HepG2 (cell line): ENCODE results near the gene P4HB. TPM values are rescaled to one million over a fixed set of nuclear protein-coding genes. Genes with fewer than 3 reads are reported as not detected.

Experiments
- ATF1 ChIP-seq: IDR thresholded peaks from 2 replicates; pipeline ENCODE4 v1.6.1; 2016; ENCODE audit warnings: mild to moderate bottlenecking, control low read depth
- FOSL1 ChIP-seq: sonication (generic); formaldehyde crosslinking; IDR thresholded peaks from 2 replicates; pipeline ENCODE4 v1.9.0; 2021; ENCODE audit warnings: missing genetic modification reagents, borderline replicate concordance
- MEIS2 ChIP-seq: sonication (generic); formaldehyde crosslinking; IDR thresholded peaks from 2 replicates; pipeline ENCODE4 v1.9.0; 2021; ENCODE audit warnings: mild to moderate bottlenecking, missing genetic modification reagents
- MXI1 ChIP-seq: IDR thresholded peaks from 3 replicates; pipeline ENCODE4 v1.6.1; 2012; ENCODE audit warnings: low read depth, low read length, inconsistent platforms, borderline replicate concordance
- RARA ChIP-seq: IDR thresholded peaks from 2 replicates; pipeline ENCODE4 v1.6.1; 2016; ENCODE audit warnings: missing genetic modification reagents, missing compliant biosample characterization
- TCF7 ChIP-seq: sonication (generic); IDR thresholded peaks from 2 replicates; pipeline ENCODE4 v1.6.1; 2016; ENCODE audit warnings: antibody characterized with exemption, low read depth
- TEAD3 ChIP-seq: optimal IDR thresholded peaks from 2 replicates; pipeline ENCODE3; 2016; ENCODE audit warnings: borderline replicate concordance
- ZKSCAN8 ChIP-seq: IDR thresholded peaks from 2 replicates; pipeline ENCODE4 v1.6.1; 2016; ENCODE audit warnings: borderline replicate concordance, missing genetic modification reagents, missing compliant biosample characterization
- ZMYM4 ChIP-seq: sonication (generic); formaldehyde crosslinking; IDR thresholded peaks from 2 replicates; pipeline ENCODE4 v1.8.1; 2023; ENCODE audit warnings: mild to moderate bottlenecking, missing genetic modification reagents
- ZNF10 ChIP-seq: sonication (generic); formaldehyde crosslinking; IDR thresholded peaks from 2 replicates; pipeline ENCODE4 v1.4.0; 2020; ENCODE audit warnings: mild to moderate bottlenecking, low read depth, missing genetic modification reagents, borderline replicate concordance
- ZNF225 ChIP-seq: sonication (generic); formaldehyde crosslinking; IDR thresholded peaks from 2 replicates; pipeline ENCODE4 v1.4.0; 2020; ENCODE audit warnings: mild to moderate bottlenecking, missing genetic modification reagents
- ZNF253 ChIP-seq: sonication (generic); formaldehyde crosslinking; IDR thresholded peaks from 2 replicates; pipeline ENCODE4 v1.8.0; 2022; ENCODE audit warnings: mild to moderate bottlenecking, missing genetic modification reagents, borderline replicate concordance
- ZNF468 ChIP-seq: sonication (generic); formaldehyde crosslinking; IDR thresholded peaks from 2 replicates; pipeline ENCODE4 v1.8.0; 2022; ENCODE audit warnings: mild to moderate bottlenecking, moderate library complexity, missing genetic modification reagents
- ZNF501 ChIP-seq: sonication (generic); formaldehyde crosslinking; IDR thresholded peaks from 2 replicates; pipeline ENCODE4 v1.5.1; 2020; ENCODE audit warnings: mild to moderate bottlenecking, moderate library complexity, missing genetic modification reagents
- ZSCAN25 ChIP-seq: sonication (generic); formaldehyde crosslinking; IDR thresholded peaks from 2 replicates; pipeline ENCODE4 v1.8.0; 2022; ENCODE audit warnings: mild to moderate bottlenecking, missing genetic modification reagents
- polyA plus RNA-seq, 8 experiments: library from polyadenylated mRNA; depleted of rRNA in 3 of 8; stranded (reverse) in 7 of 8; unstranded in 1 of 8; fragments of >200 nt; fragmentation: Illumina TruSeq in 4 of 8; extraction: Trizol in 4 of 8; gene quantifications; 2 replicates each; pipeline versions ENCODE4 v1.2.1 to v1.2.3, GENCODE V29; 2011 to 2016; ENCODE audit warnings: low read depth in 4 of 8, missing spikeins in 1 of 8, mixed read lengths in 1 of 8; ENCODE audit not compliant: insufficient read depth in 1 of 8
- total RNA-seq, 5 experiments: library from RNA; depleted of rRNA; stranded (reverse); fragments of >200 nt; fragmentation: Illumina TruSeq; extraction: Trizol; gene quantifications; 2 replicates each; pipeline ENCODE4 v1.2.3, GENCODE V29; 2016; ENCODE audit warnings: low read depth in 1 of 5
- TF ChIP-seq, protein P1 (sequence below): sonication (generic); formaldehyde crosslinking; IDR thresholded peaks from 2 replicates; pipeline ENCODE4 v1.4.0; 2020; ENCODE audit warnings: missing genetic modification reagents
- TF ChIP-seq, protein P2 (sequence below): sonication (generic); formaldehyde crosslinking; IDR thresholded peaks from 2 replicates; pipeline ENCODE4 v1.4.0; 2020; ENCODE audit warnings: missing genetic modification reagents, borderline replicate concordance
- TF ChIP-seq, protein P3 (sequence below): sonication (generic); formaldehyde crosslinking; IDR thresholded peaks from 2 replicates; pipeline ENCODE4 v1.4.0; 2020; ENCODE audit warnings: mild to moderate bottlenecking, low read depth, missing genetic modification reagents
- TF ChIP-seq, protein P4 (sequence below): sonication (generic); formaldehyde crosslinking; conservative IDR thresholded peaks from 2 replicates; pipeline ENCODE4 v1.5.0; 2020; ENCODE audit warnings: missing genetic modification reagents
- TF ChIP-seq, protein P5 (sequence below): sonication (generic); formaldehyde crosslinking; IDR thresholded peaks from 2 replicates; pipeline ENCODE4 v1.5.0; 2020; ENCODE audit warnings: mild to moderate bottlenecking, missing genetic modification reagents

P4HB gene
- total and polyA plus RNA-seq, 2 of the 13 experiments (the other 11 are each of a cell fraction or from before 2014, with no cell fraction given): 185 to 782 TPM

DNA sequence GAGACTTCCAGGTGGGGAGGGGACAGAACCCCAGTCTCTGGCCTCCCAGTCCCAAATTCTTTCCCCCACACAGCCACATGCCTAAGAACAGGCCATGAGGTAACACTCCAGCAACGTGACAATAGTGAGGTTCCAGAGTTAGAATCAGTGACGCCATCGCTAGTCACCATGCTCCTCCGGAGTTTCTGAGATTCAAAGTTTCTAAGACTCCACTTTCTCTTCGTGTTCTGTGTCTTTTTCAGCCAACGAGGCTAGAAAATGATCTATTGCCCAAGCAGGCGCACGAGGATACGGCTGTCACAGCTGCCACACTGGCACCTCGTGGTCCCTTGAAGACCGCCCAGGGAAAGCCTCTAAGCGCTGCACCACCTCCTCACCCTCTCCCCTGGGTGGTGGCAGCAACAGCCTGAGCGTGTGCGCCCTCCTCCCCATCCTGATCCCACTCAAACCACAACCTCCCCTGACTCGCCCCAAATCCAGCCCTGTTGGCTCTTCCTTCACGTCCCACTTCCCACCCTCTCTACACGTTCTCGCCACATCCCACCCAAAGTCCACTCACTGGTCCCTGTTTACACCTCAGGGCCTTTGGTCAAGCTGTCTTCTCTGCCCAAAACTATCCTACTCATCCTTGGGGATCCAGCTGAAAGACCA, 28.3 kb downstream of the P4HB start (continued):
- TF ChIP-seq RARA (no peak), ATF1 (CRISPR knock-in tag) (no peak), ZNF10 (CRISPR knock-in tag) (0 out of 2 replicates have a peak, but pooled peaks have one; percentile 62), ZNF225 (CRISPR knock-in tag) (no peak), FOSL1 (no peak), ZNF253 (0 out of 2 replicates have a peak, but pooled peaks have one; percentile 61), MXI1 (peak; percentile 70; the same call in 1 of the 3 replicates), ZMYM4 (CRISPR knock-in tag) (no peak), TCF7 (no peak), ZKSCAN8 (CRISPR knock-in tag) (no peak), TEAD3 (CRISPR knock-in tag) (no peak), ZNF468 (CRISPR knock-in tag) (no peak), MEIS2 (CRISPR knock-in tag) (no peak), ZSCAN25 (CRISPR knock-in tag) (0 out of 2 replicates have a peak, but pooled peaks have one; percentile 38), ZNF501 (CRISPR knock-in tag) (0 out of 2 replicates have a peak, but pooled peaks have one; percentile 31)
- TF ChIP-seq, protein P1, sequence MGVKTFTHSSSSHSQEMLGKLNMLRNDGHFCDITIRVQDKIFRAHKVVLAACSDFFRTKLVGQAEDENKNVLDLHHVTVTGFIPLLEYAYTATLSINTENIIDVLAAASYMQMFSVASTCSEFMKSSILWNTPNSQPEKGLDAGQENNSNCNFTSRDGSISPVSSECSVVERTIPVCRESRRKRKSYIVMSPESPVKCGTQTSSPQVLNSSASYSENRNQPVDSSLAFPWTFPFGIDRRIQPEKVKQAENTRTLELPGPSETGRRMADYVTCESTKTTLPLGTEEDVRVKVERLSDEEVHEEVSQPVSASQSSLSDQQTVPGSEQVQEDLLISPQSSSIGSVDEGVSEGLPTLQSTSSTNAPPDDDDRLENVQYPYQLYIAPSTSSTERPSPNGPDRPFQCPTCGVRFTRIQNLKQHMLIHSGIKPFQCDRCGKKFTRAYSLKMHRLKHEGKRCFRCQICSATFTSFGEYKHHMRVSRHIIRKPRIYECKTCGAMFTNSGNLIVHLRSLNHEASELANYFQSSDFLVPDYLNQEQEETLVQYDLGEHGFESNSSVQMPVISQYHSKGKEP (CRISPR knock-in tag): no peak
- TF ChIP-seq, protein P2, sequence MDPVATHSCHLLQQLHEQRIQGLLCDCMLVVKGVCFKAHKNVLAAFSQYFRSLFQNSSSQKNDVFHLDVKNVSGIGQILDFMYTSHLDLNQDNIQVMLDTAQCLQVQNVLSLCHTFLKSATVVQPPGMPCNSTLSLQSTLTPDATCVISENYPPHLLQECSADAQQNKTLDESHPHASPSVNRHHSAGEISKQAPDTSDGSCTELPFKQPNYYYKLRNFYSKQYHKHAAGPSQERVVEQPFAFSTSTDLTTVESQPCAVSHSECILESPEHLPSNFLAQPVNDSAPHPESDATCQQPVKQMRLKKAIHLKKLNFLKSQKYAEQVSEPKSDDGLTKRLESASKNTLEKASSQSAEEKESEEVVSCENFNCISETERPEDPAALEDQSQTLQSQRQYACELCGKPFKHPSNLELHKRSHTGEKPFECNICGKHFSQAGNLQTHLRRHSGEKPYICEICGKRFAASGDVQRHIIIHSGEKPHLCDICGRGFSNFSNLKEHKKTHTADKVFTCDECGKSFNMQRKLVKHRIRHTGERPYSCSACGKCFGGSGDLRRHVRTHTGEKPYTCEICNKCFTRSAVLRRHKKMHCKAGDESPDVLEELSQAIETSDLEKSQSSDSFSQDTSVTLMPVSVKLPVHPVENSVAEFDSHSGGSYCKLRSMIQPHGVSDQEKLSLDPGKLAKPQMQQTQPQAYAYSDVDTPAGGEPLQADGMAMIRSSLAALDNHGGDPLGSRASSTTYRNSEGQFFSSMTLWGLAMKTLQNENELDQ (CRISPR knock-in tag): no peak
- TF ChIP-seq, protein P3, sequence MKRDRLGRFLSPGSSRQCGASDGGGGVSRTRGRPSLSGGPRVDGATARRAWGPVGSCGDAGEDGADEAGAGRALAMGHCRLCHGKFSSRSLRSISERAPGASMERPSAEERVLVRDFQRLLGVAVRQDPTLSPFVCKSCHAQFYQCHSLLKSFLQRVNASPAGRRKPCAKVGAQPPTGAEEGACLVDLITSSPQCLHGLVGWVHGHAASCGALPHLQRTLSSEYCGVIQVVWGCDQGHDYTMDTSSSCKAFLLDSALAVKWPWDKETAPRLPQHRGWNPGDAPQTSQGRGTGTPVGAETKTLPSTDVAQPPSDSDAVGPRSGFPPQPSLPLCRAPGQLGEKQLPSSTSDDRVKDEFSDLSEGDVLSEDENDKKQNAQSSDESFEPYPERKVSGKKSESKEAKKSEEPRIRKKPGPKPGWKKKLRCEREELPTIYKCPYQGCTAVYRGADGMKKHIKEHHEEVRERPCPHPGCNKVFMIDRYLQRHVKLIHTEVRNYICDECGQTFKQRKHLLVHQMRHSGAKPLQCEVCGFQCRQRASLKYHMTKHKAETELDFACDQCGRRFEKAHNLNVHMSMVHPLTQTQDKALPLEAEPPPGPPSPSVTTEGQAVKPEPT (CRISPR knock-in tag): no peak
- TF ChIP-seq, protein P4, sequence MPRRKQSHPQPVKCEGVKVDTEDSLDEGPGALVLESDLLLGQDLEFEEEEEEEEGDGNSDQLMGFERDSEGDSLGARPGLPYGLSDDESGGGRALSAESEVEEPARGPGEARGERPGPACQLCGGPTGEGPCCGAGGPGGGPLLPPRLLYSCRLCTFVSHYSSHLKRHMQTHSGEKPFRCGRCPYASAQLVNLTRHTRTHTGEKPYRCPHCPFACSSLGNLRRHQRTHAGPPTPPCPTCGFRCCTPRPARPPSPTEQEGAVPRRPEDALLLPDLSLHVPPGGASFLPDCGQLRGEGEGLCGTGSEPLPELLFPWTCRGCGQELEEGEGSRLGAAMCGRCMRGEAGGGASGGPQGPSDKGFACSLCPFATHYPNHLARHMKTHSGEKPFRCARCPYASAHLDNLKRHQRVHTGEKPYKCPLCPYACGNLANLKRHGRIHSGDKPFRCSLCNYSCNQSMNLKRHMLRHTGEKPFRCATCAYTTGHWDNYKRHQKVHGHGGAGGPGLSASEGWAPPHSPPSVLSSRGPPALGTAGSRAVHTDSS: no peak
- TF ChIP-seq, protein P5, sequence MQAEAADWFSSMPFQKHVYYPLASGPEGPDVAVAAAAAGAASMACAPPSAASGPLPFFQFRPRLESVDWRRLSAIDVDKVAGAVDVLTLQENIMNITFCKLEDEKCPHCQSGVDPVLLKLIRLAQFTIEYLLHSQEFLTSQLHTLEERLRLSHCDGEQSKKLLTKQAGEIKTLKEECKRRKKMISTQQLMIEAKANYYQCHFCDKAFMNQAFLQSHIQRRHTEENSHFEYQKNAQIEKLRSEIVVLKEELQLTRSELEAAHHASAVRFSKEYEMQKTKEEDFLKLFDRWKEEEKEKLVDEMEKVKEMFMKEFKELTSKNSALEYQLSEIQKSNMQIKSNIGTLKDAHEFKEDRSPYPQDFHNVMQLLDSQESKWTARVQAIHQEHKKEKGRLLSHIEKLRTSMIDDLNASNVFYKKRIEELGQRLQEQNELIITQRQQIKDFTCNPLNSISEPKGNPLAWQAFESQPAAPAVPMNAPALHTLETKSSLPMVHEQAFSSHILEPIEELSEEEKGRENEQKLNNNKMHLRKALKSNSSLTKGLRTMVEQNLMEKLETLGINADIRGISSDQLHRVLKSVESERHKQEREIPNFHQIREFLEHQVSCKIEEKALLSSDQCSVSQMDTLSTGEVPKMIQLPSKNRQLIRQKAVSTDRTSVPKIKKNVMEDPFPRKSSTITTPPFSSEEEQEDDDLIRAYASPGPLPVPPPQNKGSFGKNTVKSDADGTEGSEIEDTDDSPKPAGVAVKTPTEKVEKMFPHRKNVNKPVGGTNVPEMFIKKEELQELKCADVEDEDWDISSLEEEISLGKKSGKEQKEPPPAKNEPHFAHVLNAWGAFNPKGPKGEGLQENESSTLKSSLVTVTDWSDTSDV (CRISPR knock-in tag): no peak
